T-helper 1 cell treated with Interleukin-12 subunit alpha and Interleukin-12 subunit beta and Interleukin-4 antibody, amounts not matched to agents 30 ng/mL and 1 ng/mL, for 36 hours (primary cell): Measurements from ENCODE around the gene ZNF350. TPM values are rescaled to one million over a fixed set of nuclear protein-coding genes. Genes with fewer than 3 reads are reported as not detected.

ENCODE experiments used
- total RNA-seq: library from RNA; stranded (reverse); gene quantifications from 2 replicates; pipeline ENCODE4 v1.2.3, GENCODE V29; 2022

ZNF350 gene
- total RNA-seq, 1 donor from 2014 or later, result 14.0 TPM

Other genes with a start within 250 kb of the ZNF350 start
- not detected in 2 replicates for gene FPR1, start 235.0 kb downstream of the ZNF350 start, total RNA-seq
- gene FPR2, start 225.7 kb downstream of the ZNF350 start, total RNA-seq, result not detected in 2 replicates
- gene FPR3, start 191.7 kb downstream of the ZNF350 start, total RNA-seq, result not detected in 2 replicates
- gene ZNF577, start 98.9 kb downstream of the ZNF350 start, total RNA-seq, result 7.3 and 8.2 TPM in 2 replicates
- gene ZNF649, start 81.8 kb downstream of the ZNF350 start, total RNA-seq, result 11.3 and 11.7 TPM in 2 replicates
- 5.2 and 5.5 TPM in 2 replicates for gene ZNF613, start 59.4 kb downstream of the ZNF350 start, total RNA-seq
- 9.4 and 10.2 TPM in 2 replicates for gene ZNF615, start 21.4 kb upstream of the ZNF350 start, total RNA-seq
- 8.4 and 9.9 TPM in 2 replicates for gene ZNF614, start 41.5 kb upstream of the ZNF350 start, total RNA-seq
- gene ZNF432, start 62.0 kb upstream of the ZNF350 start, total RNA-seq, result 12.9 and 16.8 TPM in 2 replicates
- gene ZNF841, start 108.9 kb upstream of the ZNF350 start, total RNA-seq, result 23.1 and 27.0 TPM in 2 replicates
- gene ZNF616, start 153.1 kb upstream of the ZNF350 start, total RNA-seq, result 4.8 and 5.1 TPM in 2 replicates
- 15.4 and 17.5 TPM in 2 replicates for gene ZNF836, start 184.8 kb upstream of the ZNF350 start, total RNA-seq
- 203 and 217 TPM in 2 replicates for gene PPP2R1A, start 203.2 kb upstream of the ZNF350 start, total RNA-seq